B cell (primary cell): ENCODE measurements around the gene NOL11. TPM values are rescaled to one million over a fixed set of nuclear protein-coding genes. Genes with fewer than 3 reads are reported as not detected.

Source experiments
- ATAC-seq: fragments of 200-7000 bp; cut with Tn5 transposase; one replicate; pipeline ENCODE4 v1.10.0; 2021; ENCODE audit warnings: low read depth, mild to moderate bottlenecking, moderate number of reproducible peaks, moderate library complexity
- CTCF ChIA-PET: fragments of 350-600 bp; sonication (Branson Sonifier 250); formaldehyde crosslinking; loops from one replicate; lab custom pipeline; 2021; ENCODE audit warnings: antibody characterized with exemption, inconsistent platforms; lab: Charles Lee
- POLR2A ChIA-PET: fragments of 350-600 bp; sonication (Branson Sonifier 250); formaldehyde crosslinking; loops from one replicate; lab custom pipeline; 2021; ENCODE audit warnings: antibody characterized with exemption; lab: Charles Lee
- DNase-seq: peaks from one replicate; pipeline ENCODE4 v3.0.0; 2013
- H2AFZ ChIP-seq: 2 replicates; pipeline ENCODE4 v1.6.1; 2012; ENCODE audit warnings: mild to moderate bottlenecking, low read depth, low read length; ENCODE audit not compliant: insufficient read depth, poor library complexity, severe bottlenecking
- H3K27ac ChIP-seq, 2 donors: 1 replicate in 1 of 2; 2 replicates in 1 of 2; pipeline ENCODE4 v1.5.1; 2012 to 2013; ENCODE audit warnings: low read length in 2 of 2, mild to moderate bottlenecking in 2 of 2, moderate library complexity in 1 of 2
- H3K27me3 ChIP-seq, 4 experiments: fragments of 200-600 bp in 1 of 4; sonication (generic) in 1 of 4; replicated peaks in 1 of 4; 1 replicate in 2 of 4; 2 replicates in 2 of 4; pipeline versions ENCODE4 v1.6.1 to v1.7.0; 2013 to 2016; ENCODE audit warnings: low read length in 3 of 4, mild to moderate bottlenecking in 2 of 4, mixed read lengths in 1 of 4, moderate library complexity in 1 of 4; ENCODE audit not compliant: insufficient read depth in 4 of 4, control insufficient read depth in 3 of 4; ENCODE audit errors: control extremely low read depth in 1 of 4
- H3K36me3 ChIP-seq, 2 experiments: replicated peaks in 1 of 2; 1 replicate in 1 of 2; 2 replicates in 1 of 2; pipeline versions ENCODE4 v1.6.1 to v1.7.1; 2013; ENCODE audit warnings: low read length in 1 of 2; ENCODE audit not compliant: insufficient read depth in 2 of 2, control insufficient read depth in 1 of 2; ENCODE audit errors: control extremely low read depth in 1 of 2, extremely low read depth in 1 of 2
- H3K4me1 ChIP-seq, 2 donors: fragments of 200-600 bp in 1 of 2; sonication (generic) in 1 of 2; 1 replicate in 1 of 2; 2 replicates in 1 of 2; pipeline versions ENCODE4 v1.5.1 to v1.6.1; 2013 to 2017; ENCODE audit warnings: low read length in 2 of 2; ENCODE audit not compliant: control insufficient read depth in 2 of 2, insufficient read depth in 2 of 2
- H3K4me2 ChIP-seq: replicated peaks from 2 replicates; pipeline ENCODE3; 2012; ENCODE audit warnings: mild to moderate bottlenecking, low read depth, low read length; ENCODE audit not compliant: poor library complexity, severe bottlenecking
- H3K4me3 ChIP-seq, 5 experiments: fragments of 200-600 bp in 1 of 5; sonication (generic) in 1 of 5; 1 replicate in 3 of 5; 2 replicates in 2 of 5; pipeline versions ENCODE4 v1.5.1 to v1.7.0; 2011 to 2016; ENCODE audit warnings: low read length in 4 of 5, mild to moderate bottlenecking in 4 of 5, low read depth in 2 of 5, control low read depth in 1 of 5, moderate library complexity in 1 of 5; ENCODE audit not compliant: insufficient read depth in 1 of 5; ENCODE audit errors: control extremely low read depth in 1 of 5, extremely low read depth in 1 of 5
- H3K79me2 ChIP-seq: fragments of 200-600 bp; sonication (generic); one replicate; pipeline ENCODE4 v1.6.0; 2016; ENCODE audit warnings: low read length; ENCODE audit not compliant: control insufficient read depth, insufficient read depth
- H3K9ac ChIP-seq: fragments of 200-600 bp; sonication (generic); 2 replicates; pipeline ENCODE4 v1.6.1; 2017; ENCODE audit warnings: mild to moderate bottlenecking, low read length, moderate library complexity
- H3K9me3 ChIP-seq, 3 donors: one replicate each; pipeline versions ENCODE4 v1.6.1 to v1.7.1; 2013; ENCODE audit warnings: low read length in 2 of 3; ENCODE audit not compliant: control insufficient read depth in 2 of 3, insufficient read depth in 1 of 3; ENCODE audit errors: control extremely low read depth in 1 of 3
- H4K20me1 ChIP-seq: 2 replicates; pipeline ENCODE4 v1.6.0; 2012; ENCODE audit warnings: mild to moderate bottlenecking, low read length; ENCODE audit not compliant: insufficient read depth, control insufficient read depth, poor library complexity, severe bottlenecking
- H3K27ac Mint-ChIP-seq: one replicate; pipeline ENCODE4 v1.8.0; 2021; ENCODE audit warnings: mixed read lengths
- H3K27me3 Mint-ChIP-seq: one replicate; pipeline ENCODE4 v1.8.0; 2021; ENCODE audit warnings: mixed read lengths
- H3K4me1 Mint-ChIP-seq: one replicate; pipeline ENCODE4 v1.8.0; 2021; ENCODE audit warnings: mixed read lengths
- H3K4me3 Mint-ChIP-seq: one replicate; pipeline ENCODE4 v1.8.0; 2021; ENCODE audit warnings: mixed read lengths
- H3K9me3 Mint-ChIP-seq: one replicate; pipeline ENCODE4 v1.8.0; 2022; ENCODE audit warnings: mixed read lengths; ENCODE audit not compliant: insufficient read depth
- EZH2 ChIP-seq: IDR thresholded peaks from 2 replicates; pipeline ENCODE4 v1.6.1; 2012; ENCODE audit warnings: borderline replicate concordance, low read depth, mild to moderate bottlenecking, moderate library complexity, low read length; ENCODE audit not compliant: insufficient read depth, poor library complexity, severe bottlenecking
- WGBS: methylation state at CpG from one replicate; pipeline ENCODE4 v1.1.5; 2013; ENCODE audit warnings: missing lambda C conversion rate; ENCODE audit not compliant: insufficient coverage; 5-methylcytosine and 5-hydroxymethylcytosine counted together
- intact Hi-C: fragments of 100-400 bp; cut with micrococcal nuclease; formaldehyde crosslinking; loops from one replicate; pipeline ENCODE4 v1.10.0; 2022
- polyA plus RNA-seq: library from polyadenylated mRNA; depleted of rRNA; stranded (reverse); fragments of >200 nt; gene quantifications from 2 replicates; pipeline ENCODE4 v1.2.3, GENCODE V29; 2012
- total RNA-seq, 2 donors: library from RNA; stranded (reverse); fragments of 120-200 nt in 1 of 2; gene quantifications; 1 replicate in 1 of 2; 2 replicates in 1 of 2; pipeline versions ENCODE4 v1.2.3 to v1.2.4, GENCODE V29; 2013 to 2022
- TF ChIP-seq, protein P1 (sequence below): fragments of 200-600 bp; IDR thresholded peaks from one replicate; pipeline ENCODE4 v1.8.0; 2022; ENCODE audit warnings: antibody characterized with exemption, mild to moderate bottlenecking

Gene NOL11
- total and polyA plus RNA-seq, 2 donors (not counting 1 experiment from before 2014, with no cell fraction given) = 20.3 to 59.1 TPM

DNA sequence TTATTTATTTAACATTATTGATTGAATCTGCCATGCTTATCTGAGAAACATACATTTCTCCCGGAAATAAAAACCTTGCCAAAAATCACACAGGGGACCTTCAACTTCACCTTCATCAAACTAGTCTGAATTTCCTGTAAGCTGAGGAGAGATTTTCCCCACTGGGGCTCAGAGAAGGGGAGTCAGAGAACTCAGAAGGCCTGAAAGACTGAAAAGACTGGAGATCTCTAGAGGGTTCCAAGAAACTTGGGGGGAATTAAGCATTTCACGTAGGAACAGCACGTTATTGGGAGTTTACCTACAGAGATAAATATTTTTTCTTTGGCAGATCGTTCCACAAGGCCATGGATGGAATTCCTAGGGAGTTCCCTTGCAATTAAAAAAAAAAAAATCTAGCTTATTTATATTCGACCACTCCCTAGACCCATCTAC lies 528 bp upstream of the NOL11 start:
- peak overlapping the region; percentile 97 for H3K27ac Mint-ChIP-seq
- CTCF ChIA-PET = interaction anchor here (0.6 to 2.5 kb wide), 5 partner anchors 36 to 342 kb away, joined by 3 to 11 read pairs (median 3); no protein-coding TSS in a partner anchor
- Histone ChIP-seq H3K79me2 (peaks cover 29% of the 10 kb centered on the region), H3K9me3 (peaks cover 0 to 3% (median 0%) of the 10 kb centered on the region in 3 donors), H3K4me1 (peaks cover 18 to 21% of the 10 kb centered on the region in 2 donors), H3K4me2 (peak overlapping the region; percentile 89), H3K36me3 (peaks cover 0 to 19% of the 10 kb centered on the region in 2 experiments), H4K20me1 (no peaks in the 10 kb centered on the region), H2AFZ (peak overlapping the region; percentile 96), H3K9ac (peak overlapping the region; percentile 98), H3K27me3 (no peaks in the 10 kb centered on the region), H3K27ac (peak overlapping the region; percentile 88 to 97), H3K4me3 (peak overlapping the region; percentile 70 to 97 (median 77))
- peak overlapping the region; percentile 98 for H3K4me3 Mint-ChIP-seq
- POLR2A ChIA-PET = interaction anchor here (0.5 to 1.6 kb wide), 2 partner anchors 108 to 583 kb away, joined by 4 to 7 read pairs; partner anchors contain the start of gene BPTF
- H3K9me3 Mint-ChIP-seq = no peaks in the 10 kb centered on the region
- intact Hi-C loops = loop anchor here (1.0 to 10.0 kb wide), 7 partner anchors 96 to 740 kb away; partner anchors contain the start of genes BPTF, KPNA2, PITPNC1 and WIPI1
- WGBS = 0% methylated on average over 1 of the region's 5 CpGs
- peaks cover 20% of the 10 kb centered on the region for H3K4me1 Mint-ChIP-seq
- H3K27me3 Mint-ChIP-seq = peaks cover 2% of the 10 kb centered on the region
- ATAC-seq (no peak), DNase-seq (no peak)
- TF ChIP-seq EZH2 = no peak
- TF ChIP-seq, protein P1, sequence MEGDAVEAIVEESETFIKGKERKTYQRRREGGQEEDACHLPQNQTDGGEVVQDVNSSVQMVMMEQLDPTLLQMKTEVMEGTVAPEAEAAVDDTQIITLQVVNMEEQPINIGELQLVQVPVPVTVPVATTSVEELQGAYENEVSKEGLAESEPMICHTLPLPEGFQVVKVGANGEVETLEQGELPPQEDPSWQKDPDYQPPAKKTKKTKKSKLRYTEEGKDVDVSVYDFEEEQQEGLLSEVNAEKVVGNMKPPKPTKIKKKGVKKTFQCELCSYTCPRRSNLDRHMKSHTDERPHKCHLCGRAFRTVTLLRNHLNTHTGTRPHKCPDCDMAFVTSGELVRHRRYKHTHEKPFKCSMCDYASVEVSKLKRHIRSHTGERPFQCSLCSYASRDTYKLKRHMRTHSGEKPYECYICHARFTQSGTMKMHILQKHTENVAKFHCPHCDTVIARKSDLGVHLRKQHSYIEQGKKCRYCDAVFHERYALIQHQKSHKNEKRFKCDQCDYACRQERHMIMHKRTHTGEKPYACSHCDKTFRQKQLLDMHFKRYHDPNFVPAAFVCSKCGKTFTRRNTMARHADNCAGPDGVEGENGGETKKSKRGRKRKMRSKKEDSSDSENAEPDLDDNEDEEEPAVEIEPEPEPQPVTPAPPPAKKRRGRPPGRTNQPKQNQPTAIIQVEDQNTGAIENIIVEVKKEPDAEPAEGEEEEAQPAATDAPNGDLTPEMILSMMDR = no peak
